AG09319 (cell line): ENCODE results near the gene DGKD.

Experiments
- DNase-seq: peaks from one replicate; pipeline ENCODE4 v3.0.0-alpha.2; 2010; ENCODE audit warnings: low read depth; ENCODE audit errors: extremely low read depth
- TF ChIP-seq, protein P1 (sequence below): IDR thresholded peaks from 2 replicates; pipeline ENCODE4 v1.5.1; 2011; ENCODE audit warnings: low read depth, mild to moderate bottlenecking, inconsistent platforms, low read length, moderate library complexity

Gene DGKD

DNA sequence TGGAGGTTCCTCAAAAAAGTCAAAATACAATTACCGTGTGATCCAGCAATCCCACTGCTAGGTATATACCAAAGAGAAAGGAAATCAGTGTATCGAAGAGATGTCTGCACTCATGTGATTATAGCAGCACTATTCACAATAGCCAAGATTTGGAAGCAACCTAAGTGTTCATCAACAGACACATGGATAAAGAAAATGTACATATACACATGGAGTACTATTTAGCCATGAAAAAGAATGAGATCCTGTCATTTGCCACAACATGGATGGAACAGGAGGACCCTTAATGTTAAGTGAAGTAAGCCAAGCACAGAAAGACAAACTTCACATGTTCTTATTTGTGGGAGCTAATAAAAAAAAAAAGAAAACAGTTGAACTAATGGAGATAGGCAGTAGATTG, 78.7 kb downstream of the DGKD start:
- TF ChIP-seq, protein P1, sequence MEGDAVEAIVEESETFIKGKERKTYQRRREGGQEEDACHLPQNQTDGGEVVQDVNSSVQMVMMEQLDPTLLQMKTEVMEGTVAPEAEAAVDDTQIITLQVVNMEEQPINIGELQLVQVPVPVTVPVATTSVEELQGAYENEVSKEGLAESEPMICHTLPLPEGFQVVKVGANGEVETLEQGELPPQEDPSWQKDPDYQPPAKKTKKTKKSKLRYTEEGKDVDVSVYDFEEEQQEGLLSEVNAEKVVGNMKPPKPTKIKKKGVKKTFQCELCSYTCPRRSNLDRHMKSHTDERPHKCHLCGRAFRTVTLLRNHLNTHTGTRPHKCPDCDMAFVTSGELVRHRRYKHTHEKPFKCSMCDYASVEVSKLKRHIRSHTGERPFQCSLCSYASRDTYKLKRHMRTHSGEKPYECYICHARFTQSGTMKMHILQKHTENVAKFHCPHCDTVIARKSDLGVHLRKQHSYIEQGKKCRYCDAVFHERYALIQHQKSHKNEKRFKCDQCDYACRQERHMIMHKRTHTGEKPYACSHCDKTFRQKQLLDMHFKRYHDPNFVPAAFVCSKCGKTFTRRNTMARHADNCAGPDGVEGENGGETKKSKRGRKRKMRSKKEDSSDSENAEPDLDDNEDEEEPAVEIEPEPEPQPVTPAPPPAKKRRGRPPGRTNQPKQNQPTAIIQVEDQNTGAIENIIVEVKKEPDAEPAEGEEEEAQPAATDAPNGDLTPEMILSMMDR, result no peak
- DNase-seq, result no peak

DNA sequence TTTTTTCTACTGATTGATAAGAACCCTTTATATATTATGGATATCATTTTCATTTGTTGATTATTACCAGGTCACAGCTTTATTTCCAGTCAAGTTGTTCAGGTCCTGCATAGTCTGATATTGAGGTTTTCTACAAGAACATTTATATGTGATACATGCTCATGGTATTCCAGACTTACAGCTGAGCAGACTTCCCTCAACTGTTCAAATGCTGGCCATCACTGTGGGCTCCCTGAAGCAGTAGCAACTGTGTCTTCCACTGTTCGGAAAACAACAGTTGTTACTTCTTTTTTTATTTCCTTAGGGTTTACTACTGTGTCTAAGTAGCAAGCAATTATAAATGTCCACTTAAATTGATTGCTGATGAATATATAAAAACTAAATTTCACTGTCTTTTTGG, 79.5 kb downstream of the DGKD start:
- TF ChIP-seq, protein P1, result no peak
- no peak for DNase-seq

DNA sequence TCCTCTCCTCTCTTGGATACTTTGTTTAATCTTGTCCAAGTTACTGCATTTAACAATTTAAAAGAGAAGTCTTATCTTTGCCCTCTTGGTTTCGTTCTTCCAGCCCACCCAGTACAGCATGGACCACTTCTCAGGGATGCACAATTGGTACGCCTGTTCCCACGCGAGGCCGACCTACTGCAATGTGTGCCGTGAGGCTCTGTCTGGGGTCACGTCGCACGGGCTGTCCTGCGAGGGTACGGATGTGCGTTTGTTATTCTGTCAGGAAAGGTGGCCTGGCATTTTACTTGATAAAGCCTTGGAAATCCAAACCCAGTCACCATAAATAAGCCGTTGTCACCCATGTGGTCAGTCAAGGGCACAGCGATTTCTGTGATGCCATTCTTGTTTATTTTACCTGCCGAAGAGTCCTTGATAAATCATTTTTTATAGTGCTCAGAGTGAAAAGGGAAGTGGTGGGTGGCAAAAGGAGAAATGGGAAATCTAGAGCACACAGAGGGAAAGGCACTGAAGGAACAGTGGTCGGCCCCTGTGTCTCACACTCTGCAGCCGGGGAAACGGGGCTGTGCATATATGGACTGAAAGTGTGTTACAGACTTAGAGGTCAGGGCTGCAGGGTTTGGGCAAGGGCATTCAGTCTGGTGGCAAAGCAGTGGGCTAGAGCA, 80.5 kb downstream of the DGKD start:
- no peak for DNase-seq
- TF ChIP-seq, protein P1, result no peak

DNA sequence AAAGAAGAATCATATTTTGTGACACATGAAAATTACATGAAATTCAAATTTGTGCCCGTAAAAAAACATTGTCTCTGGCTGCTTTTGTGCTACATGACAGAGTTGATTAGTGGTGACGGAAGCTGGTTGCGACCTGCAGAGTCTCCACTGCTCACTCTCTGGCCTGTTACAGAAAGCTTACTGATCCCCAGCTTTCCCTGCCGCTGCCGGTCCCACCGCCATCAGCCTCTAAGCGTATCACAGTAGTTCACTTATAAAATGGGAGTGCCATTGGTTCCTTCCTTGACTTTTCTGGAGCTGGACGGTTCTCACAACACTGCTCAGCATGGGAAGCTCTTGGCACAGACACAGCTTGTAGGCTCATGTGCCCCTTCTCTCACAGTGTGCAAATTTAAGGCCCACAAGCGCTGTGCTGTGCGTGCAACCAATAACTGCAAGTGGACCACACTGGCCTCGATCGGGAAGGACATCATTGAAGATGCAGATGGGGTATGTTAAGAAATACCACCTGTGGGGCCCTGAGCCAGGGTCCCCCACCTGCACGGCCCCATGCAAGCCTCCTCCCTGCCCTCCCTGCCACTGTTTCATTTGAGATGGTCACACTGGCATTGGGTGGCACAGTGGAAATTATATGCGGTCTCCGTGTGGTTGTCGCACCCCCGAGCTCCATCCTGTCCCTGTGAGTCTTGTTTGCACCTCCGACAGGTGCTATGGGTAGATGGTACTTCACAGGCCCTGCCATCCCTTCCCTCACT, 81.3 kb downstream of the DGKD start:
- no peak for DNase-seq
- TF ChIP-seq, protein P1, result no peak

DNA sequence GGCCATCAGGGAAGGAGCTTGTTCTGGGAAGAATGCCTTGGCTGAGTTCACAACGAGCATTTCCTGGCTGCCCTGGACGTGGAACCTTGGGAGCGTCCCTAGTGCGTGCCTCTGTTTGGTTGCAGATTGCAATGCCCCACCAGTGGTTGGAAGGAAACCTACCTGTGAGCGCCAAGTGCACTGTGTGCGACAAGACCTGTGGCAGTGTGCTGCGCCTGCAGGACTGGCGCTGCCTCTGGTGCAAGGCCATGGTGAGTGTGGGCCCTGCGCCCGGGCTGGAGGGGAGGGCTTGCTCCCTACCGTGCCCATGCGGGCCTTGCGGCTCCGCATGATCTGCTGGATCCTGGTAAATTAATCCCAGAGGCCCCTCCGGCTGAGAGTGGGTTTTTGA, 81.9 kb downstream of the DGKD start:
- TF ChIP-seq, protein P1, result no peak

DNA sequence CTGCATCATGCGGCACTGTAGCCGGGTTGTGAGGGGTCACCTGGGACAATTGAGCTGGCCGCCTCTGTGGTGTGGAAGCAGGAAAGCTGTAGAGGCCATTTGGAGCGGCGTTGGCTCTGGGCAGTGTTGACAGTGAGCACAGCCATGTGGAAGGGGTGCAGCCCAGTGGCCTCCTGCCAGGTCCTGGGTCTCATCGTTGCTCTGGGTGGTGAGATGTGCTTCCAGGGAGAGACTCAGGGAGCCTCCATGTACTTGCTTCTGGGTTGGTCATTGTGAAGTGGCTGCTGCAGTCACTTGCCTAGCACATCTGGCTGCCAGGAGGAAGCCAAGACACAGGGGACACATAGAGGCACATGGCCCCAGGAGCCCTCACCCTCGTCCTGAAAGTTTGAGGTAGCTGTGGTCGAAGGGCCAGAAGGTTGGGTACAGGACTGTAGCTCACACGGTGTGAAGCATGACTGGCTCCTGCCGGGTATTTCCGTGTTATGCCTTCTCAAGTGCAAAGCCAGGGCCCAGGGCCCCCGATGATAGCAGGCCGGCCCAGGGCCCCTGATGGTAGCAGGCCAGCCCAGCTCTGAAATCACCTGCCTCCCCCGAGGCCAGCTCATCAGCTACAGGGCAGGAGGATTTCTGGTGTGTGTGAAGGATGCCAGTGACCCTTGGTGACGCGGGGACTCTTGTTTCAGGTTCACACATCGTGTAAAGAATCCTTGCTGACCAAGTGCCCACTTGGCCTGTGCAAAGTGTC, 82.6 kb downstream of the DGKD start:
- TF ChIP-seq, protein P1, result no peak
- DNase-seq, result no peak

More for the DNA sequence above, 81.9 kb downstream of the DGKD start:
- DNase-seq, result no peak
